K562 (cell line): Measurements from ENCODE around the gene GNRHR. TPM values are rescaled to one million over a fixed set of nuclear protein-coding genes. Genes with fewer than 3 reads are reported as not detected.

Experiments
- CBFA2T2 ChIP-seq: fragments of 450-650 bp; conservative IDR thresholded peaks from 2 replicates; pipeline ENCODE4 v1.6.1; 2017; ENCODE audit warnings: mild to moderate bottlenecking
- CBFA2T3 ChIP-seq: fragments of 450-650 bp; IDR thresholded peaks from 2 replicates; pipeline ENCODE4 v1.6.1; 2017
- DPF2 ChIP-seq: fragments of 450-650 bp; IDR thresholded peaks from 2 replicates; pipeline ENCODE4 v1.6.1; 2016
- HSF4 ChIP-seq: fragments of 250-450 bp; sonication (Bioruptor Pico); IDR thresholded peaks from 2 replicates; pipeline ENCODE4 v2.1.2; 2022; ENCODE audit warnings: mild to moderate bottlenecking, moderate library complexity, borderline replicate concordance
- NR4A1 ChIP-seq, 2 experiments: fragments of 250-450 bp in 1 of 2; fragments of 450-650 bp in 1 of 2; sonication (Bioruptor Pico) in 1 of 2; IDR thresholded peaks; 2 replicates each; pipeline versions ENCODE4 v1.4.0 to v1.6.1; 2016 to 2020; ENCODE audit warnings: mild to moderate bottlenecking in 2 of 2, missing compliant biosample characterization in 1 of 2, missing genetic modification characterization in 1 of 2, moderate library complexity in 1 of 2
- SMAD4 ChIP-seq: fragments of 250-450 bp; sonication (Bioruptor Pico); conservative IDR thresholded peaks from 2 replicates; pipeline ENCODE4 v1.8.0; 2021; ENCODE audit warnings: inconsistent platforms, mild to moderate bottlenecking, moderate library complexity
- U2AF1 ChIP-seq: fragments of 200-400 bp; formaldehyde crosslinking; optimal IDR thresholded peaks from 2 replicates; pipeline ENCODE3; 2017; ENCODE audit warnings: mild to moderate bottlenecking, low read depth, low read length, moderate library complexity
- YY1 ChIP-seq, 3 experiments: IDR thresholded peaks; 2 replicates each; pipeline ENCODE4 v1.6.1; 2011; ENCODE audit warnings: low read length in 2 of 3, mild to moderate bottlenecking in 2 of 3, moderate library complexity in 2 of 3, borderline replicate concordance in 1 of 3, control low read depth in 1 of 3, low read depth in 1 of 3; ENCODE audit not compliant: insufficient read depth in 3 of 3, insufficient replicate concordance in 2 of 3, control insufficient read depth in 1 of 3, insufficient read length in 1 of 3; ENCODE audit errors: extremely low read depth in 1 of 3
- ZC3H8 ChIP-seq: fragments of 450-650 bp; IDR thresholded peaks from 2 replicates; pipeline ENCODE4 v1.6.1; 2017
- ZNF184 ChIP-seq: sonication (generic); formaldehyde crosslinking; IDR thresholded peaks from 2 replicates; pipeline ENCODE4 v1.5.0; 2020; ENCODE audit warnings: missing genetic modification reagents
- ZNF263 ChIP-seq: sonication (generic); formaldehyde crosslinking; IDR thresholded peaks from 2 replicates; pipeline ENCODE4 v1.8.0; 2022; ENCODE audit warnings: mild to moderate bottlenecking, missing genetic modification reagents, borderline replicate concordance
- ZNF347 ChIP-seq: fragments of 450-650 bp; formaldehyde crosslinking; IDR thresholded peaks from 2 replicates; pipeline ENCODE4 v1.4.0; 2020; ENCODE audit warnings: low read depth, mild to moderate bottlenecking, moderate library complexity
- ZNF717 ChIP-seq: fragments of 250-450 bp; sonication (Bioruptor Pico); IDR thresholded peaks from 2 replicates; pipeline ENCODE4 v1.5.0; 2021
- polyA plus RNA-seq, 8 experiments: library from polyadenylated mRNA; depleted of rRNA in 4 of 8; stranded (reverse) in 5 of 8; unstranded in 3 of 8; fragments of >200 nt; fragmentation: Nextera tagmentation in 2 of 8; fragmentation: Illumina TruSeq in 1 of 8; extraction: Ambion mirVana in 2 of 8; extraction: Trizol in 1 of 8; gene quantifications; 2 replicates each; pipeline versions ENCODE4 v1.2.1 to v1.2.3, GENCODE V29; 2011 to 2014; ENCODE audit warnings: inconsistent platforms in 1 of 8, missing spikeins in 1 of 8
- total RNA-seq, 7 experiments: library from RNA; depleted of rRNA in 6 of 7; stranded (reverse); fragments of >200 nt in 6 of 7; fragmentation: Illumina TruSeq in 2 of 7; extraction: Trizol in 2 of 7; gene quantifications; 2 replicates each; pipeline versions ENCODE4 v1.2.1 to v1.2.3, GENCODE V29; 2011 to 2021; ENCODE audit warnings: low replicate concordance in 1 of 7
- TF ChIP-seq, protein P1 (sequence below): fragments of 450-650 bp; IDR thresholded peaks from 2 replicates; pipeline ENCODE4 v1.6.1; 2017; ENCODE audit warnings: mild to moderate bottlenecking, moderate library complexity
- TF ChIP-seq, protein P2 (sequence below): fragments of 250-450 bp; sonication (Bioruptor Pico); IDR thresholded peaks from 2 replicates; pipeline ENCODE4 v1.4.0; 2020; ENCODE audit warnings: mild to moderate bottlenecking, moderate library complexity, borderline replicate concordance
- TF ChIP-seq, protein P3 (sequence below): sonication (generic); formaldehyde crosslinking; IDR thresholded peaks from 2 replicates; pipeline ENCODE4 v1.8.1; 2023; ENCODE audit warnings: mild to moderate bottlenecking, missing genetic modification reagents, moderate library complexity
- TF ChIP-seq, protein P4 (sequence below): sonication (generic); formaldehyde crosslinking; IDR thresholded peaks from 2 replicates; pipeline ENCODE4 v1.9.0; 2022; ENCODE audit warnings: mild to moderate bottlenecking, missing genetic modification reagents

The GNRHR gene
- total and polyA plus RNA-seq, 9 of the 15 experiments (the other 6 are each of a cell fraction or from before 2014, with no cell fraction given), result 0.06 to 0.13 TPM; not detected in 7

DNA sequence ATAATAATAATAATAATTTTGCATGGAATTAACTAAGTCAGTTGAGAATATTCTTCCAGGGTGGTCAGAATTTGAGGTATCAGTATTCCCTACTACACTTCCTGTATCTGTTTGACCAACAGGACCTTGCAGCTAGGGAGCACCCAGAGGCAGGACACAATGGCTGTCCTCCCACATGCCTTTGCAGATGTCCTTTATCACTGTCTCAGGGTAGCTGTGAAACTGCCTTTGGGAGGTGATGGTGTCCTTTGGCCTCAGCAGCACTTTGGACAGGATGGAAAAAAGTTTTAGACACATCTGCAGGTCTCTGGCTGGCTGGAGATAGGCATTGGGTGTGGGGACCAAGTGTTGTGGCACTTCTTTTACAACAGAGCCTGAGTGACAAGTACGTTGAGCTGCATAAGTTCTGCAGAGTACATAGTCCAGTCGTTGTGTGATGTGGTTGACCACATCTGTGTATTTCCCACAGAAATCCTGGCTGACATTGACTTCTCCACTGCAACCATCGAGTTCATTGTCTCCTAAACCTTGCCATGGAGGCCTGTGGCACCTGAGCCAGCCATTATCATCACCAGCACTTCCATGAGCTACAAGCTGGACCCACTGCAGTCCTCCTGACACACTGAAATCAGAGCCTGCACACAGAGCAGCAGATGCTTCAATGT, 34.1 kb downstream of the GNRHR start (continued):
- no peak for TF ChIP-seq NR4A1 (CRISPR knock-in tag; IDR thresholded peaks at IDR 0.05)
- TF ChIP-seq NR4A1 (tag; IDR thresholded peaks at IDR 0.05), result no peak
- peak; percentile 61 for TF ChIP-seq CBFA2T3
- TF ChIP-seq HSF4 (CRISPR knock-in tag), result no peak
- TF ChIP-seq CBFA2T2, result peak; percentile 10; the same call in 1 of the 2 replicates
- TF ChIP-seq ZC3H8, result no peak
- TF ChIP-seq YY1 (IDR thresholded peaks at IDR 0.05; ENCODE audit: borderline replicate concordance in 1 of 3, control insufficient read depth in 1 of 3, extremely low read depth in 1 of 3, insufficient read depth in 3 of 3, insufficient read length in 1 of 3, insufficient replicate concordance in 2 of 3, low read depth in 1 of 3, low read length in 2 of 3), result peak in 1 of 3 experiments; percentile 75
- TF ChIP-seq, protein P1, sequence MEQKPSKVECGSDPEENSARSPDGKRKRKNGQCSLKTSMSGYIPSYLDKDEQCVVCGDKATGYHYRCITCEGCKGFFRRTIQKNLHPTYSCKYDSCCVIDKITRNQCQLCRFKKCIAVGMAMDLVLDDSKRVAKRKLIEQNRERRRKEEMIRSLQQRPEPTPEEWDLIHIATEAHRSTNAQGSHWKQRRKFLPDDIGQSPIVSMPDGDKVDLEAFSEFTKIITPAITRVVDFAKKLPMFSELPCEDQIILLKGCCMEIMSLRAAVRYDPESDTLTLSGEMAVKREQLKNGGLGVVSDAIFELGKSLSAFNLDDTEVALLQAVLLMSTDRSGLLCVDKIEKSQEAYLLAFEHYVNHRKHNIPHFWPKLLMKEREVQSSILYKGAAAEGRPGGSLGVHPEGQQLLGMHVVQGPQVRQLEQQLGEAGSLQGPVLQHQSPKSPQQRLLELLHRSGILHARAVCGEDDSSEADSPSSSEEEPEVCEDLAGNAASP, result no peak
- TF ChIP-seq, protein P2, sequence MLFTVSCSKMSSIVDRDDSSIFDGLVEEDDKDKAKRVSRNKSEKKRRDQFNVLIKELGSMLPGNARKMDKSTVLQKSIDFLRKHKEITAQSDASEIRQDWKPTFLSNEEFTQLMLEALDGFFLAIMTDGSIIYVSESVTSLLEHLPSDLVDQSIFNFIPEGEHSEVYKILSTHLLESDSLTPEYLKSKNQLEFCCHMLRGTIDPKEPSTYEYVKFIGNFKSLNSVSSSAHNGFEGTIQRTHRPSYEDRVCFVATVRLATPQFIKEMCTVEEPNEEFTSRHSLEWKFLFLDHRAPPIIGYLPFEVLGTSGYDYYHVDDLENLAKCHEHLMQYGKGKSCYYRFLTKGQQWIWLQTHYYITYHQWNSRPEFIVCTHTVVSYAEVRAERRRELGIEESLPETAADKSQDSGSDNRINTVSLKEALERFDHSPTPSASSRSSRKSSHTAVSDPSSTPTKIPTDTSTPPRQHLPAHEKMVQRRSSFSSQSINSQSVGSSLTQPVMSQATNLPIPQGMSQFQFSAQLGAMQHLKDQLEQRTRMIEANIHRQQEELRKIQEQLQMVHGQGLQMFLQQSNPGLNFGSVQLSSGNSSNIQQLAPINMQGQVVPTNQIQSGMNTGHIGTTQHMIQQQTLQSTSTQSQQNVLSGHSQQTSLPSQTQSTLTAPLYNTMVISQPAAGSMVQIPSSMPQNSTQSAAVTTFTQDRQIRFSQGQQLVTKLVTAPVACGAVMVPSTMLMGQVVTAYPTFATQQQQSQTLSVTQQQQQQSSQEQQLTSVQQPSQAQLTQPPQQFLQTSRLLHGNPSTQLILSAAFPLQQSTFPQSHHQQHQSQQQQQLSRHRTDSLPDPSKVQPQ, result no peak
- TF ChIP-seq ZNF184 (CRISPR knock-in tag), result no peak
- no peak for TF ChIP-seq ZNF347 (CRISPR knock-in tag)
- no peak for TF ChIP-seq U2AF1
- TF ChIP-seq, protein P3, sequence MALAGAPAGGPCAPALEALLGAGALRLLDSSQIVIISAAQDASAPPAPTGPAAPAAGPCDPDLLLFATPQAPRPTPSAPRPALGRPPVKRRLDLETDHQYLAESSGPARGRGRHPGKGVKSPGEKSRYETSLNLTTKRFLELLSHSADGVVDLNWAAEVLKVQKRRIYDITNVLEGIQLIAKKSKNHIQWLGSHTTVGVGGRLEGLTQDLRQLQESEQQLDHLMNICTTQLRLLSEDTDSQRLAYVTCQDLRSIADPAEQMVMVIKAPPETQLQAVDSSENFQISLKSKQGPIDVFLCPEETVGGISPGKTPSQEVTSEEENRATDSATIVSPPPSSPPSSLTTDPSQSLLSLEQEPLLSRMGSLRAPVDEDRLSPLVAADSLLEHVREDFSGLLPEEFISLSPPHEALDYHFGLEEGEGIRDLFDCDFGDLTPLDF (CRISPR knock-in tag), result no peak
- TF ChIP-seq ZNF717 (CRISPR knock-in tag), result no peak
- TF ChIP-seq ZNF263 (CRISPR knock-in tag), result peak; percentile 79
- TF ChIP-seq, protein P4, sequence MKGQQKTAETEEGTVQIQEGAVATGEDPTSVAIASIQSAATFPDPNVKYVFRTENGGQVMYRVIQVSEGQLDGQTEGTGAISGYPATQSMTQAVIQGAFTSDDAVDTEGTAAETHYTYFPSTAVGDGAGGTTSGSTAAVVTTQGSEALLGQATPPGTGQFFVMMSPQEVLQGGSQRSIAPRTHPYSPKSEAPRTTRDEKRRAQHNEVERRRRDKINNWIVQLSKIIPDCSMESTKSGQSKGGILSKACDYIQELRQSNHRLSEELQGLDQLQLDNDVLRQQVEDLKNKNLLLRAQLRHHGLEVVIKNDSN, result no peak
- TF ChIP-seq SMAD4 (CRISPR knock-in tag), result peak; percentile 40; the same call in 1 of the 2 replicates
- peak; percentile 26; the same call in 1 of the 2 replicates for TF ChIP-seq DPF2
